HepG2 (cell line): ENCODE data around the gene DNPH1. TPM values are rescaled to one million over a fixed set of nuclear protein-coding genes. Genes with fewer than 3 reads are reported as not detected.

ENCODE experiments used
- ATM ChIP-seq: fragments of 450-650 bp; IDR thresholded peaks from 2 replicates; pipeline ENCODE4 v1.7.1; 2017; ENCODE audit warnings: mild to moderate bottlenecking, borderline replicate concordance
- CENPT ChIP-seq: sonication (generic); formaldehyde crosslinking; IDR thresholded peaks from 2 replicates; pipeline ENCODE4 v1.8.0; 2022; ENCODE audit warnings: low read depth, mild to moderate bottlenecking, moderate library complexity, missing genetic modification reagents
- HCFC1 ChIP-seq: fragments of 150-350 bp; IDR thresholded peaks from 2 replicates; pipeline ENCODE4 v1.6.1; 2014; ENCODE audit warnings: low read depth, low read length
- HNRNPUL1 ChIP-seq: fragments of 200-400 bp; formaldehyde crosslinking; IDR thresholded peaks from 2 replicates; pipeline ENCODE4 v1.6.1; 2017; ENCODE audit warnings: low read depth, mild to moderate bottlenecking, low read length, moderate library complexity
- KDM2A ChIP-seq: sonication (generic); formaldehyde crosslinking; IDR thresholded peaks from 2 replicates; pipeline ENCODE4 v1.4.0; 2020; ENCODE audit warnings: low read depth, missing genetic modification reagents, borderline replicate concordance
- MXD3 ChIP-seq: IDR thresholded peaks from 2 replicates; pipeline ENCODE4 v1.6.1; 2016; ENCODE audit warnings: mild to moderate bottlenecking, missing biosample characterization, missing genetic modification reagents
- NFIB ChIP-seq: sonication (generic); formaldehyde crosslinking; IDR thresholded peaks from 2 replicates; pipeline ENCODE4 v1.9.0; 2021; ENCODE audit warnings: missing genetic modification reagents, mild to moderate bottlenecking, borderline replicate concordance
- PHF20 ChIP-seq: sonication (generic); formaldehyde crosslinking; IDR thresholded peaks from 2 replicates; pipeline ENCODE4 v1.5.0; 2020; ENCODE audit warnings: mild to moderate bottlenecking, missing genetic modification reagents
- SNAPC2 ChIP-seq: sonication (generic); formaldehyde crosslinking; IDR thresholded peaks from 2 replicates; pipeline ENCODE4 v1.8.1; 2022; ENCODE audit warnings: mild to moderate bottlenecking, missing genetic modification reagents
- ZBTB39 ChIP-seq: sonication (generic); formaldehyde crosslinking; IDR thresholded peaks from 2 replicates; pipeline ENCODE4 v1.5.0; 2020; ENCODE audit warnings: missing genetic modification reagents
- ZBTB42 ChIP-seq: sonication (generic); formaldehyde crosslinking; IDR thresholded peaks from 2 replicates; pipeline ENCODE4 v1.5.0; 2020; ENCODE audit warnings: mild to moderate bottlenecking, missing genetic modification reagents
- ZFP90 ChIP-seq: sonication (generic); formaldehyde crosslinking; IDR thresholded peaks from 2 replicates; pipeline ENCODE4 v1.8.0; 2022; ENCODE audit warnings: missing genetic modification reagents, mild to moderate bottlenecking, inconsistent platforms, borderline replicate concordance
- ZNF142 ChIP-seq: sonication (generic); formaldehyde crosslinking; IDR thresholded peaks from 2 replicates; pipeline ENCODE4 v1.4.0; 2020; ENCODE audit warnings: missing genetic modification reagents
- ZNF441 ChIP-seq: sonication (generic); formaldehyde crosslinking; IDR thresholded peaks from 2 replicates; pipeline ENCODE4 v1.7.0; 2021; ENCODE audit warnings: missing genetic modification reagents, borderline replicate concordance
- ZNF574 ChIP-seq: sonication (generic); formaldehyde crosslinking; IDR thresholded peaks from 2 replicates; pipeline ENCODE4 v1.4.0; 2020; ENCODE audit warnings: missing genetic modification reagents
- ZSCAN25 ChIP-seq: sonication (generic); formaldehyde crosslinking; IDR thresholded peaks from 2 replicates; pipeline ENCODE4 v1.8.0; 2022; ENCODE audit warnings: mild to moderate bottlenecking, missing genetic modification reagents
- polyA plus RNA-seq, 8 experiments: library from polyadenylated mRNA; depleted of rRNA in 3 of 8; stranded (reverse) in 7 of 8; unstranded in 1 of 8; fragments of >200 nt; fragmentation: Illumina TruSeq in 4 of 8; extraction: Trizol in 4 of 8; gene quantifications; 2 replicates each; pipeline versions ENCODE4 v1.2.1 to v1.2.3, GENCODE V29; 2011 to 2016; ENCODE audit warnings: low read depth in 4 of 8, missing spikeins in 1 of 8, mixed read lengths in 1 of 8; ENCODE audit not compliant: insufficient read depth in 1 of 8
- total RNA-seq, 5 experiments: library from RNA; depleted of rRNA; stranded (reverse); fragments of >200 nt; fragmentation: Illumina TruSeq; extraction: Trizol; gene quantifications; 2 replicates each; pipeline ENCODE4 v1.2.3, GENCODE V29; 2016; ENCODE audit warnings: low read depth in 1 of 5

Gene DNPH1
- total and polyA plus RNA-seq, 2 of the 13 experiments (the other 11 are each of a cell fraction or from before 2014, with no cell fraction given): 56.5 to 75.1 TPM

GRCh38 chr6:43277643-43278523 lies 48.6 kb upstream of the DNPH1 start (continued):
- TF ChIP-seq ZBTB39 (CRISPR knock-in tag) (0 out of 2 replicates have a peak, but pooled peaks have one; percentile 4), CENPT (CRISPR knock-in tag) (0 out of 2 replicates have a peak, but pooled peaks have one; percentile 31), MXD3 (CRISPR knock-in tag) (no peak), ZNF441 (CRISPR knock-in tag) (no peak; the same call in 1 of the 2 replicates), SNAPC2 (peak; percentile 83; the same call in 1 of the 2 replicates), HNRNPUL1 (no peak), ZBTB42 (CRISPR knock-in tag) (no peak), ZNF574 (CRISPR knock-in tag) (peak; percentile 60; the same call in 1 of the 2 replicates), ZNF142 (CRISPR knock-in tag) (peak; percentile 19; the same call in 1 of the 2 replicates), ZFP90 (CRISPR knock-in tag) (peak; percentile 87), HCFC1 (no peak), ZSCAN25 (CRISPR knock-in tag) (peak; percentile 88; the same call in 1 of the 2 replicates), KDM2A (CRISPR knock-in tag) (0 out of 2 replicates have a peak, but pooled peaks have one; percentile 49), NFIB (CRISPR knock-in tag) (0 out of 2 replicates have a peak, but pooled peaks have one; percentile 59), ATM (no peak), PHF20 (0 out of 2 replicates have a peak, but pooled peaks have one; percentile 10)
